Activated T-cell treated with anti-CD3 and anti-CD28 coated beads for 4 hours (primary cell): Measurements from ENCODE around the gene GAB2.
"Not testable (repeated sequence)": the region's sequence is repeated elsewhere in the genome, so short reads cannot be mapped to it uniquely, and the experiment has no call there.

Experiments
- DNase-seq: peaks from one replicate; pipeline ENCODE4 v3.0.0-alpha.2; 2020

The GAB2 gene

DNA sequence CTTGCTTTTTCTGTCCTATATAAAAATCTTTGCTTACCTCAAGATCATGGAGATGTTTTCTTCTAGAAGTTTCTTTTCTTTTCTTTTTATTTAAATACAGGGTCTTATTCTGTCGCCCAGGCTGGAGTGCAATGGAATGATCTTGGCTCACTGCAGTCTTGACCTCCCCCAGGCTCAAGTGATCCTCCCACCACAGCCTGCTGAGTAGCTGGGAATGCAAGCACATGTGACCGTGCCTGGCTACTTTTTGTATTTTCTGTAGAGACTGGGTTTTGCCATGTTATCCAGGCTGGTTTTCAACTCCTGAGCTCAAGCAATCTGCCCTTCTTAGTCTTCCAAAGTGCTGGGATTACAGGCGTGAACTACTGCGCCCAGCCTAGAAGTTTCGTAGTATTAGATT, 183.6 kb downstream of the GAB2 start:
- DNase-seq, result no peak

DNA sequence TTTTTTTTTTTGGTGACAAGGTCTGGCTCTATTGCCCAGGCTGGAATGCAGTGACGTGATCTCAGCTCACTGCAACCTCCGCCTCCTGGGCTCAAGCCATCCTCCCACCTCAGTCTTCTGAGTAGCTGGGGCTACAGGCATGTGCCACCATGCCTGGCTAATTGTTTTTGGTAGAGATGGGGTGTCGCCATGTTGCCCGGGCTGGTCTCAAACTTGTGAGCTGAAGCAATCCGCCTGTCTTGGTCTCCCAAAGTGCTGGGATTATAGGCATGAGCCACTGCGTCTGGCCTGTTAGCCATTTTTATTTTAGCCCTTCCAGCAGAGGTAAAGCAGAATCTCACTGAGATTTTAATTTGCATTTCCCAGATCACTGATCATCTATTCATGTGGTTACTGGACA, 184.6 kb downstream of the GAB2 start:
- not testable (repeated sequence) for DNase-seq

DNA sequence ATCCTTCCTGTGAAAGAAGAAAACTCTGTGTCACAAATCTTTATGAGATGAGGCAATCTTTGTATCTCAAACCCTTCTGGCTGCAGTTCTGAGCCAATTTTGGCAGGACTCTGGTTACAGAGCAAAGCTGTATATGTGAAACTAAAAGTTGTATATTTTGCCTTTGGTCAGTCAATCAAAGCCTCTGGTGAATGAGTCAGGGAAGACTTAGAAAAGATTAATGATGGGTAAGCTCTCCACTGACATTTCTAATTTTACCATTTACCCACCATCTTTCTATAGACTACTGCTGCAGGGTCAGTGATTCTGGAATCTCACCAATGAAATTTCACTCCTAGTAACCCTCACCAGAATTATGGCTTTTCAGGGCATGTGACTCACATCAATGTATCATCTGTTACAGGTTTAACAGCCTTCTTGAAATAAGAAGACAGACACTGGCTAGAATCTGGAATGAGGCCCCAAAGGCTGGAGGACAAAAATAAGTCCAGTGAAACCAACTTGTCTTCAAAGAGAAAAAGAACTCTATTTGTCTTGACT, 185.6 kb downstream of the GAB2 start:
- DNase-seq, result no peak

DNA sequence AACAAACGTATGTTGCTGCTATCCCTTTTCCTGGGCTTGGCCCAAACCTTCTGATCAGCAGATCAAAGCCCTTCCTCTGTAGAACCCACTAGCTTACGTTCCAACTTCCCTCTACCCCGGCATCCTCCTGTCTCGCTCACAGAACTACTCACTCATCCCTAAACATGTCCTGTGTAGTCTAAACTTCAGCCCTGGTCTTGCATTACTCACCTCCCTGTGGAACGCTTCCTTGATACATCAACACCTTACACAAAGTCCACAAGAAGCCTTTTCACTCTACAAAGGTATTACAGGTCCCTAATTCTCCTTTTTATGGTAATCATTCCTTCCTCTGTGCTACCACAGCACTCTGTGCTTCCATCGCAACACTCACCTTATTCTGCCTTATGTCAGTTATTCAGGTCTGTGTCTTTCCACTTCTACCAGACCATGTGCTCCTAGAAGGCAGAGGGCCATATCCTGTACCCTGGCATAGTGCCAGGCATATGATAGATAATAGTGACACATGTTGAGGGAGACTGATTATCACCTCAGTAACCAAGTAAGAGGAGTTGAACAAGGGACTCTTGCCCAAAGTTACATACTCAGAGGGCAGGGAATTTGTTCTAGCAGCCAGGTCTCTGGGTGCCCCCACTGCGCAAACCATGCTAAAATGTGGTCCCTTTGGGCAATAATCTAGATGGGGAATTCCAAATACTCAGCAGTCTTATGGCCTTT, 187.3 kb downstream of the GAB2 start:
- no peak for DNase-seq

DNA sequence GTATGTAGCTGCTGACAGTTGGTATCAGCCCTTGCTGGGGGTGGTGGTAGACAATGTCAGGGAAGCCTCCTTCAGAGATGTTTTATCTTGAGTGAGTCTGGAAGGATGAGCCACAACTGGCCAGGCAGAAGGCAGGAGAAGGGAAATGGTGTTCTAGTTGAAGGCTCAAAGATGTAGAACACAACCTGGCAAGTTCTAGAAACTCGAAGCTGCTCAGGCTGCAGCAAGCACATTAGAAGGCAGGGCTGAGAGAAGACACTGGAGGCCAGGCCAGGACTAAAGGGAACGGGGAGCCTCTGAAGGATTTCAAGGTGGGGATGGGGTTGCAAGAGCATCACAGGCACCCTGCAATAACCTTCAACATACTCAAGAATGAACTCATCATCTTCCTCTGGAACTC, 188.5 kb downstream of the GAB2 start:
- no peak for DNase-seq

DNA sequence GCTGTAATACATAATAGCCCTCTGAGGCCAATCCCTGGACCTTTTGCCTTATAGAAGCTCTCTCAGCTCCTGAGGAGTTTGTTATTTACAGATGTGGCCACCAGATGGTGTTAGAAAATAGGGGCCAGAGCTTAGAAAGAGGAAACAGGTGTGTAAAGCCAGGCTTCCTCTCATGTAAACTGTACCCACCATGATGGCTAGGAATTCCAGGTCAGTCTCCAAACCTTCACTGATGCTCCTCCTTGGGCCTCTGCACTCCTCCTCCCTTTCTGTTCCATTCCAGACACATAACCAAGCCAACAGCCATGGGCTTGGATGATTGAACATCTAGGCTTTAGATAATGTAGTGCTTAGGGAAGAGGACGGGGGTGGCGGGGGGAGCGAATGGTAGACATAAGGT, 189.2 kb downstream of the GAB2 start:
- no peak for DNase-seq

DNA sequence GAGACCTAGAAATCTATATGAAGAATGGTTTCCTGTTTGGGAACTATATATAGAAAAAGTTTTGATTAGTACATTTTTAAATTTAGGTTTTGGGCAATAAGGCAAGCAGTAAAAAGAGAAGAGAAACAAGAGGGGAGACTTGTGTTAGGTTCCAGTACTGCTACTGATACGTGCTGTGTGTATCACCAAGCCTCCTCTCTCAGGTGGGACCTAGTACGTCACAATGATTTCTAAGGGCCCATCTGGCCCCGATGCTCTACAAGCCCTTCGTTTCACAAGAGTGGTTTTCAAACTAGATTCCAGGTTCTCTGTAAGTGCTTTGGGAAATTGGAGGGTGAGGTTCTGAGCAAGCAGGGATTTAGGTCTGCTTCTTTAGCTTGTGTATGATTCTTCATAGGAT, 189.7 kb downstream of the GAB2 start:
- no peak for DNase-seq

DNA sequence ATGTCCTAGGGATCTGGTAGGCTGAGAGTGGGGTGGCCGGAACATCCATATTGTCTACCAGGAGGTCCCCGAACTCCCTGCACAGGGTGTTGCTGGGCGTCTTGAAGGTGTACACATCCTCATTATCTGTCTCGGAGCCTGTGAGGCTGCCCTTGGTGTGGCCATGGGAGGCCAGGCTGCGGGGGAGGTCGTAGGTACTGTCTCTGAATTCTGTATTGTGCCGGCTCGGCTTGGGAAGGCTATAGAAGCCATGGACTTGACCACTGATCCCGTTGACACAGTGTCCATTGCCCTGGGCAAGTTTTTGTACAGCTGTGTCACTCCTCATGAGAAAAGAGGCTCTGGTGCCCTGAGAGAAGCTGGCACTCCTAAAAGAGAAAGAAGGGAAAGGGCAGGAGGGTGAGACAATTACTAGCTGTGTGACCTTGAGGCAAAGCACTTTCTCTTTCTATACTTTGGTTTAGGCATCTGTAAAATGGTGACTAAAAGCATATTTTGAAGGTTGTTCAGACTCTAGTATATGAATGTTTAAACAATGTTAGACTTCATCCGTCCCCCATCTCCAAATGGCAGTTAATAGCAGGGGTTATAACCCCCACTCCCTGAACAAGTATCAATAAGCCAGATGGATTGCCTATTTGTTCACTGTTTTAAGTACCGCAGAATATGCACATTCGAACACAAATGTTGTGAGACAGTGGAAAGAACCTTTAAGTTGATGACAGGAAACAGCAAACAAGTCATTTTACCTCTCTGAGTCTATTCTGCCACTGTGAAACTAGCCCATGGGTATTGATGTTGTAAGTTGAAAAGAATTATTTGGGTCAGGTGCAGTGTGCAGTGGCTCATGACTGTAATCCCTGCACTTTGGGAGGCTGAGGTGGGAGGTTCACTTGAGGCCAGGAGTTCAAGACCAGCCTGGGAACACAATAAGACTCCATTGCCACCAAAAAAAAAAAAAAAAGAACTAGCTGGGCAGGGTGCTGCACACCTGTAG, 190.6 kb downstream of the GAB2 start:
- no peak for DNase-seq

DNA sequence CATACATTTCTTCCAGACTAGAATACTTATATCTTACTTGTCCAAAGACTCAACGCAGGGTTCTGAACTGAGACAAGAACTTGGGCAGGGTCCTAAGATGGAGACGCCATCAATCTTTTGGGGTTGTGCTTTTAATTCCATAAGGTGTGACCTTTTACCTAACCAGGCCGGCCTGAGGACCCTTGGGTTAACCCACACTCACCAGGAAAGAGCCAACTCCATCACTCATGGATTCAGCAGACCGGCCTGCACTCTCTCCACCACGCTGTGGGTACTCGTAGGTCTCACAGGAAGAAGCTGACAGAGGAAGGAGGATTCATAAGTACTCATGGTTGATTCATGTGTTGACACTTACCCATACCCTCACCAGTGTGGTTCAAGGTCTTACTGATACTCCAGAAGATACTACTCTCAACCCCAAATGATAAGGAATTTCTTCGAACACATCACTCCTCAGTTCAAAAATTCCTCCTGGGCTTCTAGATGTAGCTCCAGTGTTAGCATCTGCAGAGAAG, 192.7 kb downstream of the GAB2 start:
- no peak for DNase-seq

DNA sequence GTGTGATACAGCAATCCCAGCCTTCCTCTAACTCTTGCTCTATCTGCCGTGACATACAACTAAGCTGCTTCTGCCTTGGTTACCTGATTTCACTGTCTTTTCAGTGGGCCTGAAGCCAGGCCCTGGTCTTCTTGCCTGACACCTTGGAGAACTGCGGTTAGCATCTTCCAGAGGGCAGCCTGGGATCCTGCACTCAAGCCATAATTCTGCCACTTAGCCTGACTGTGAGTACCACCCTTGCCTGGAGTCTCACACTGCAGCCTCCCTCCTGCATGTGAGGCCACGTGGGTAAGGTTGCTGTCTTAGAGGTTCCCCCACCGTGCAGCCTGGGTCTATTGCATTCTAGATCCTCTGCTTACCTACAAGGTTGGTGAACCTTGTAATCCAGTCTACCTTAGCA, 193.1 kb downstream of the GAB2 start:
- DNase-seq, result no peak

DNA sequence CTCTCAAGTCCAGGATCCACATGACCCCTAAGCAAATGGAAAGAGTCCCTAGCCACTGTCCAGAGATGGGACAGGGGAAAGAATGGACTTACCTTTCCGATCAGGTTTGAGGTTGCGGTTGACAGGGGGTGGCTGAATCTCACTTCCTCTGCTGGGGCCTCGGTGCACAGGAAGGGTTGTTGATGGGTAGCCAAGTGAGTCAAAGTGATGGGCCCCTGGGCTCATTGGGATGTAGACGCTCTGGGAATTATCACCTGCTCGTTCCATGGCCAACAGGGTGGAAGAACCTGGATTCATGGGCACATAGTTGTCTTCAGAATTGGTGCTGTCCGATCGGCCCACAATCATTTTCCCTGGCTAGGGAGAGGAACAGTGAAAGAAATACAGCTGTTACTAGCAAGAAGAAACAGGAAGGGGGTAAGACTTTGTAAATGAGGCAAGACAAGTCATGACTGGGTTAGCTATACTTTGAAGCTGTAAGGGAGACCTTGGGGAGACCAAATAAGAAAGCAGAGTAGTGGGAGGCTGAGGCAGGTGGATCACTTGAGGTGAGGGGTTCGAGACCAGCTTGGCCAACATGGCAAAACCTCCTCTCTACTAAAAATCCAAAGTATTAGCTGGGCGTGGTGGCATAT, 194.2 kb downstream of the GAB2 start:
- no peak for DNase-seq

DNA sequence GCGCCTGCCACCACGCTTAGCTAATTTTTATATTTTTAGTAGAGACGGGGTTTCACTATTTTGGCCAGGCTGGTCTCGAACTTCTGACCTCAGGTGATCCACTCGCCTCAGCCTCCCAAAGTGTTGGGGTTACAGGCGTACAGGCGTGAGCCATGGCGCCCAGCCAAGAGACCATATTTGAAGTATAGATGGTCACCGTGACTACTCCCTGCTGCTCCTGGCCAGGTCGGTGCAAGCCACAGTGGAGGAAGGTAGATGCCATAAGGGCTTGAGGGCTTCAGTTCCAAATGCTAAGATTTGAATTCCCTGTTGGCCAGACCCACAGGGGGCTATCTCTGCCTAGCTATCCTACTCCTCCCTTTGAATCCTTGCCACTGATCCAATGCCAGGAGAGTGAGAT, 194.9 kb downstream of the GAB2 start:
- not testable (repeated sequence) for DNase-seq

DNA sequence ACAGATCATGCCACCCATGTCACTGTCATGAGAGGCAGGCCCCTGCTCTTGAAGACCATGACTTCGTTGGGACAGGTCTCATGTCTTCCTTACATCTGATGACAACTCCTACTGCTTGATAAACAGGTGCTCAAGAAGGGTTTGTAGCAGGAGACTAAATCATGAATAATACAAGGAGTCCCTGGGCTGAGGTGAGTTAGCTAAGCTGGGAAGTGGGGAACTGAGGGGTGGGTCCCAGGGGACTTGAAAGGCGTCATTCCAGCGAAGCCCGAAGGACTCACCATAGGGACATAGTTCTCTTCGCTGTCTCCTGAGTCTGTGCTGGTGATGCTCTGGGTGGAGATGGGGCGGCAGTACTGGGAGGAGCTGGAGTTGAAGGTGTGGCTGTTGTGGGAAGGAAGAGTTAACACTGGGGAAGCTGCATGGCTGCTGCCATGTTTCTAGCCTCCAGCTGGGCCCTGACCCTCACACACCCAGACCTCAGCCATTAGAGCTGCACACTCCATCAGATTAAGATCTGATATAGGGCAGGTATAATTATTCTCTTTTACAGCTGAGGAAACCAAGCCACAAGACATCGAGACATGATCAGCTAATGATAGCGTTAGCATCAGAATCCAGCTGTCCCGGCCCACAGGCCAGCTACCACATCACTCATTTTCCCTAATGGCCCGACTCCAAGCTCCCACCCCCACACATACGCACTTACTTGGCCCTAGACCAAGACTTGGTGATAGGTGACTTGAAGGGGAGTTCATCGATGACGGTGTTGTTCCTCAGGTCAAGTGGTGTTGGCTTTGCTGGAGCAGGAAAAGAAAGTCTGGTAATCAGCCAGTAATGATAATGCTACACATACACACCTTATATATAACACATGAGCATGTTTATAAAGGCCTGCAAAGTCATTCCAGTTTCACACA, 196.0 kb downstream of the GAB2 start:
- no peak for DNase-seq

DNA sequence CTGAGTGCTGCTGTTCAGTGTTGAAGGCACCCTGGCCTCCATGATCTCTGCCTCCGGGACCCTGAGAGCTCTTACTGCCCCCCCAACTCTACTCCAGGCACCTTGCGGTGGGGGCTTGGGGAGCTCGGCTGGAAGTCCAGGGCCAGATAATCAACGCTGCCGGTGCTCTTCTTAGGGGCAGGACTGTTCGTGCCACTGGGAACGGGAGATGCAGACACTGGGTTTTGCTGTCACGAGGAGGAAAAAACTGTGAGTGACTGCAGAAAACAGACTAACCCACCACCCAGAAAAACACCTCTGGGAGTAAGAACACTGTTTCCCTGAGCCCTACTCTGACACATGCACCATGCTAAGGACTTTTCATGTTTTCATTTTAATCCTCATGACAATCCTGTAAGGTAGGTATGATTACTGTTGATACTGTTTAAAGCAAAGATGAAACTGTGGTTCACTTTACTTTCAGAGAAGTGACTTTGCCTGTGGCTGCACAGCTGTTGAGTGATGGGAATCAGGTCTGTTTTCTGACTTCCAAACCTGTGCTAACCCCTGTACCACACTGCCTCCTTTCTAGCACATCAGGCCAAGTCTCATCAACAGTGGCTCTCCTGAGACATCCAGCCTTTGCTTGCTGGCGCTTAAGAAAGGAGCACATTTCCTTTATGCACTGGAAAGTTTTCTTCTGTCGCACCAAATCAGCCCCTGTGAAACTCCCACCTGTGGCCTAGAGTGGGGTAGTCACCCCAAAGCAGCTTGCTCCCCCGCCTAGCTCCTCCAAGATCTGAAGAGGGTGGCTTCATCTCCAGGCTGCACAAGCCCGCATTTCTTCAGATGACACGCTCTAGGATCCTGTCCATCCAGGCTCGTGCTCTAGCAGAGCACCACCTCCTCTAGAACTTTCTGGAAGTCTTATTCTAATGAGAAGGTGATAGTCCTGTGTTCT, 197.1 kb downstream of the GAB2 start:
- no peak for DNase-seq

DNA sequence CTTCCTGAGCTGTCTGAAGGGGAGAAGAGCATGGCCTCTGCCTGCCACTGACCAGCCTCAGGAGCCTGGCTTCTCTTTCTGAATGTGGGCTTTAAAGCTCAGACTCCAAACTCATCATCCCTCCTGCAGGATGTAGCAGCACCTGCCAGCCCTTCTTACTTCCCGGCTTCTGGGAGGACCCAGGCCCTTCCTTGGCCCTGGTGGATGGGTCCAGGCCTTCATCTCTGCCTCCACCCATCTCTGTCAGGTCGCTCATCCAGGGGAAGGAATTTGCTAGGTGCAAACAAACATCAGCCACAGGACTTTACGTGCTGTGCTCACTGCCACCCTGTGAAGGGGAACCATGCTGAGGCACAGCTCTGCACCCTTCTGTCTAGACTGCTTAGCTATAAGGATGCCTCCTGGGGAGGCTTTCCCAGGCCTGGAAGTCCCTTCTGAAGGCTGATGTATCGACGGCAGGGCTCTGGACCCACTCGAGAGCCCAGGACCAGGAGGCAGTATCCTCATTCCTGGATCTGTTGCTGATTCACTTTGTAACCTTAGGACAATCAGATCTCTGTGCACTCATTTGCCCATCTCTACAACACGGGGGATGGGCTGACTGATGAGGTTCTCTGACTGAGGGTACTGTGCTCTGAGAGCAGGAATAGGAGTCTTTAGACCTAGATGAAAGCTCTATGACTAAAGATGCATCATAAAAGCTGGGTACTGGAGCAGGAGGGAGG, 198.0 kb downstream of the GAB2 start:
- no peak for DNase-seq

DNA sequence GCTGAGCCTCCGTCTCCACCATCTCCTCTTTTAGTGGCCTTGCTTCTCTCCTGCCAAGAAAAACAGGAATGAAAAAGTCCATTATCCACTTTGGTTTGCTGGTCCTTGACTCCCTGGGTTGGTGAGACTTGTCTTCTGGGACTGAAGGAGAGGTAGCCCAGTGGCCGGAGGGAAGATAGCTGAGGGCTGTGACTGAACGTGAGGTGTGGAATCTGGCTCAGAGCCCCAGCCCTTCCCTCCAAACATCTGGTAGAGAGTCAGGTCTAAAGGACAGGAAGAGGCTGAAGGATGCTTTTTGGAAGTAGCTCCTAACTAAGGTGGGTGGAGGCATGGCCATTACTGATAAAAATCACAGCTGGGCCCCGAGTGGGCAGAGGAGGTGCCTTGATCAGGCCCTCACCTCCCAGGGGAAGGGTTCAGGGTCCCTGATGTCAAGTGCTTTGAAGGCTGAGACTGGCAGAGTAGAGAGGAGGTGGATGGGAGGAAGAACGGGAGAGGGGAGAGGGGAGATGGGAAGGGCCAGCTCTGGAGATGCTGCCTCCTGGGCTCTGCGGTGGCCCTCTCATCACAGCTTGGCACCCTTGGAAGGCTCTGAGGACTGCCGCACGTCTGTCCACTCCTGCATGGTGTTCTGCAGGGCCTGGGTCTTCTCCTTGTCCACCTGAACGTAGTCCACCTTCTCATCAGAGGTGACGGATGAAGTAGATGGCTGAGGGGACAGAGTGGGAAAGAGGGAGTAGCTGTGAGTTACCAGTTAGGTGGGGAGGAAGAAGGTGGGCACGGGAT, 198.7 kb downstream of the GAB2 start:
- no peak for DNase-seq

DNA sequence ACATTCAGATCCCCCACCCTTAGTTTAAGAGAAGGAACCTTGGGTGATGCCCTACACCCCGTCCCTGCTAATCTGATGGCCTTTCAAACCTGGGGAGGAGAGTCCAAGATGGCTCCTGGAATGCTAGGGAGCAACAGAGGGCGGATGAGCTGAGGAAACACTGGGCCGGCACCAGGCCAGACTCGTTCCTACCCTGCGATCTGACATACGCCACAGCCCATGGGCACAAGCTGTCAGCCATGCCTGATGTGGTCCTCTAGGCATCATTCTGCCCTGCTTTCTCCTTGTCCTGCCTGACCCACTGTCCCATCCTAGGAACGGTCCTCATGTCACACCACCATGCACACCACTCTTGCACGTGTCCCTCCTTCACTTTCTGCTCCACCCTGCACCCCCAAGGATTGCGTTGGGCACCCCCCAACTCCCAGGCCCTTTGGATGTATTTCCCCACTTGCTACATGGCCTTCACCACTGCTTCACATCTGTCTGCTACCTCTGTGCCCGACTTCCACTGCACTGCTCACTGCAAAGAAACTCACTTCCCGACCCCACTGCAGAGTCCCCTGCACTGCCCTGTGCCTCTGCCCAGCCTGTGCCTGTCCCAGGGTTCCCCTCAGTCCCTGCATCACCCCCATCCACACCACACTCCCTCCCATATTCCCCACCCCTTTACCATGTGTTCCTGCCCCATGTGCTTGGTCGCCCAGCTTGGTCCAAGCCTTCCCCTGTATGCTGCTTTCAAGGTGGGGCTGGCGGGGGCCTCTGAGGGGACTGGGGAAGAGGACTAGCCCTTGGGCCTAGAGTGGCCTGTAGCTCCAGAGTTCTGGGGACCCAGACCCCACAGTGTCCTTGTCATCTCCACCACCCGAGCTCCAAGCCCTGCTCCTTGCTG, 199.7 kb downstream of the GAB2 start:
- no peak for DNase-seq
